HG03378 (cell line): ENCODE results near the gene CCDC24.

Experiments used
- ATAC-seq: cut with Tn5 transposase; IDR thresholded peaks from one replicate; pipeline ENCODE4 v1.9.1; 2021; ENCODE audit warnings: mild to moderate bottlenecking, moderate library complexity; ENCODE audit not compliant: unreplicated experiment

The CCDC24 gene

GRCh38 chr1:43991476-43992231 lies at the start of gene CCDC24:
Gene CCDC24 (plus strand): TSS chr1:43991599. CDS start chr1:43991879, 280 bp downstream.
- peak; percentile 47 for ATAC-seq

DNA sequence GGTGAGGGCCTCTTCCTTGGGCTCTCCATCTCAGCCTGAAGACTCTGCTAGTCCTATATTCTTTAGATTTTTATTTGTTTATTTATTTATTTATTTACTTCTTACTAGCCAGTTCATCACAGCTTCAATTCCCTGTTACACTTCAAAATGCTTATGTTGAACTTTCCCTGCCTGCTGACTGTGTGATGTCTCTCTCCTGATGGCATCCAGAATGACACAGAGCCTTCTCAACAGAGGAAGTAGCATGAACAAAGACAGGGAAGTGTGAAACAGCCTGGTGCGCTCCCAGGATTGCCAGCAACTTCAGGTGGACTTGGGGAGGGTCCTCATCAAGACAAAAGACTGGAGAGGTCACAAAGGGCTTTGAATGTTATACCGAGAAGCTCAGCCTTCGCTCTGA lies 49.0 kb upstream of the CCDC24 start:
- ATAC-seq, result no peak

DNA sequence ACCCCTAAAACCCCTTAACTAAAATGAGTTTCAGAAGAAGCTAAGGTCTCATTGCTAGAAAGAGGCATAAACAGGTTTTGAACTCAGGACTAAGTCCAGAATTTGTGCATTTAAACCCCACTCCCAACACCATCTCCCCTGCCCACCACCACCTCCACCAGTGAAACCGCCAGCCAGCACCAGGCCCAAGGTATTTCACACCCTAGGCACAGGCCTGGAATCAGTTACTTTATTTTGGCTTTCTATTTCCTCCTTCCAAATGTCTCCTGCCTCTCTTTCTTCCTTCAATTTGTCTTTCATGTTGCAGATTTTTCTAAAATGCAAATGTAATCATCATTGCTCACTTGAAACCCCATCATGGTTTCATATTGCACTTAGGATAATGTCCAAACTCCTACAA lies 46.5 kb upstream of the CCDC24 start:
- ATAC-seq, result no peak

DNA sequence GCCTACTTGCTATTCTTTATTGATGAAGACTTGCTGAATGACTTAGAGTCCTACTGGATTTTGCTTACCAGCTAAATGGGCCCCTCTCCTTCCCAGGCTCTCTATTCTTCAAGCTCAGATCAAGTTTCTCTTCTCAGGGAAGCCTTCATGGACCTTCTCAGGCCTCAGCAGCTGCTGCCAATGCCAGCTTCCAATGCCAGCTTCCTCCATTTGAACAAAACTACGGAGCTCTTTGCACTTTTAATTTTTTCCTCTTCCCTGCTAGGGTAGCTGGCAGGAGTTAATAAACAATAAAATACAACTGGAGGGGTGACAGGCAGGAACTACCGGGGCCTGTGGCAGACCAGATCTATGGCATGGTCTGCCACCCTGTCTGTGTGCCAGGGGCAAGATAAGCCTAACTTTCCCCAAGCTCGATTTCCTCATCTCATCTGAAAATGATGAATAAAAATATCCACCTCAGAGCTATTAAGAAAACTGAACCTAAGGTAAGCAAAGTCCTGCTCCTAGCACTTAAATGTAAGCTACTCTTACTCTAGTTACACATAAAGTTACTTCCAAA lies 45.6 kb upstream of the CCDC24 start:
- no peak for ATAC-seq

GRCh38 chr1:43946236-43947060 lies 45.0 kb upstream of the CCDC24 start, which contains the start of gene IPO13:
Gene IPO13 (plus strand): TSS chr1:43946950. CDS start chr1:43947601, 651 bp downstream.
- peak; percentile 82 for ATAC-seq

- peak; percentile 5 for ATAC-seq
Measured at GRCh38 chr1:43947061-43947873, 44.1 kb upstream of the CCDC24 start.

DNA sequence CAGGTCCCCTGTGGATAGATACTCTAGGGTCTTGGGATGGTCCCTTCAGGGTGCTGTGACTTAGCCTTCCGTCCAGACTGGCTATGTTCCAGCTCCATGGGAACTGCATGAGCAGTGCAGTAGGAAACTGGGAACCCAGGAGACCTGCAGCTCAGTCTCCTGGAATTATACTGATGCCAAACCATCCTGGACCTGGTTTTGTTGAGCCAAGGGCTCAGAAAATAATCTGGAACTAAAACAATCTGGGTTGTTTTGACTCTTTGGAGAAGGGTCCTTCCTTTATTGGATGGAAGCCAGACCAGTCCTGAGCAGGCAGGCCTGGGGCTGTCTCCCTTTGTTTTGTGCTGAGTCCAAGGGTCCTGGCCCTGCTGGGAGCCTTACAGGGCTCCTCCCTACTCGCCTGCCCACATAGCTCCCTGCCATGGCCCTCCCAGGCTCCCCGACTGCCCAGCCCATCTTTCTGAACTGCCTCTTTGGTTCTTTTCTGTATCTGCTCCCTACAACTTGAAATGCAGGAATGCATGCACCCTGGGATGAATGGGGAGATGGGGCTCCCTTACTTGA lies 43.4 kb upstream of the CCDC24 start:
- no peak for ATAC-seq

DNA sequence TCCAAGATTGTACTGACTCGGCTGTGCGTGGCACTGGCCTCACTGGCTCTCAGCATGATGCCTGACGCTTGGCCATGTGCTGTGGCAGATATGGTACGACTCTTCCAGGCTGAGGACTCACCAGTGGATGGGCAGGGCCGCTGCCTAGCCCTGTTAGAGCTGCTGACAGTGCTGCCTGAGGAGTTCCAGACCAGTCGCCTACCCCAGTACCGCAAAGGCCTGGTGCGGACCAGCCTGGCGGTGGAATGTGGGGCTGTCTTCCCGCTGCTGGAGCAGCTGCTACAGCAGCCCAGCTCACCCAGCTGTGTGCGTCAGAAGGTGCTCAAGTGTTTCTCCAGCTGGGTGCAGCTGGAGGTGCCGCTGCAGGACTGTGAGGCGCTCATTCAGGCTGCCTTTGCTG lies 41.7 kb upstream of the CCDC24 start:
- no peak for ATAC-seq

GRCh38 chr1:43951021-43951985 lies 40.1 kb upstream of the CCDC24 start:
- ATAC-seq, result no peak

DNA sequence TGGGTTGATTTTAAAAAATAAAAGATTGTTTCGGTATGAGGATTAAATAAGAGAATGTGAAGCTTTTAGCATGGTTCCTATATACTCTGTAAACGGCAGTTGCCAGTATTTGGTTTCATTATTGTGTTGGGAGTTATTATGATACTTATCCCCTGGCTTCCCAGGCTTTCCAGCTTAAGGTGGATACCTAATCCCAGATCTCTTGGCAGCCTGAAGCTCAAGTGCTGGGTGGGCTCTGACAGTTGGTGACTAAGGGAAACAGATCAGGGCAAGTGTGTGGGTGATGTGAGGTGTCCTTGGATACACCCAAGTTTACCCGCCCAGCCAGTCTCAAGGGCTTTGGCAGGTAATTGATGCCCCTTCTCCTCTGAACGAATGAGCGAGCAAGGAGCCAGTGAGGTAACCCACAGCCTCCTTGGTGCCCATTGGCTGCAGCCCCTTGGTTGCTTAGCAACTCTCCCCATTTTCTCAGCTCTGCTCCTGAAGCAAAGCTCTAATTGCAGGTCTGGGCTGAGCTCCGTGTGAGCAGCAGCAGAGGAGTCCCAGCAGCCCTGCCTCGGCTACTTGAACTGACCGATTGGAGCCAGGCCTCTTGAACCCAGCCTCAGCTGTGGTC lies 38.6 kb upstream of the CCDC24 start:
- no peak for ATAC-seq

GRCh38 chr1:43953361-43953760 lies 38.0 kb upstream of the CCDC24 start:
- ATAC-seq, result no peak

DNA sequence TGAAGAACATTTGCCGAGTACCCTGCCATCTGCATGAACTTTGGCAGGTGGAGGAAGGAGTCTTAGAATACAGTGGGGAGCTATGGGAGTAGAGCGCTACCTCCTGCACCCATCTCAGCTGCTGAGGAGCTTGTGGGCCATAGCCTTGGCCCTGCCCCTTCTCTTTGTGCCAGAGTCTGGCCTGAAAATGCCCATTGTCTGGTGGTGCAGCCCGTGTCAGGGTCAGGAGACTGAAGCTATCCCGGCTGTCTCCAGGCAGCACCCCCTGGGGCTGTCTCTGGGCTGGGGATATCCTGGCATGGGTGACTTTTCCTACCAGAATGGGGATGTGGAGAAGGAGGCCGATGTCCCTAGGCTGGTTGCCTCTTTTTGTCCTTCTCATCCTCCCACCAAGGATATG lies 37.4 kb upstream of the CCDC24 start:
- ATAC-seq, result no peak

GRCh38 chr1:43956234-43956633 lies 35.2 kb upstream of the CCDC24 start:
- ATAC-seq, result no peak

DNA sequence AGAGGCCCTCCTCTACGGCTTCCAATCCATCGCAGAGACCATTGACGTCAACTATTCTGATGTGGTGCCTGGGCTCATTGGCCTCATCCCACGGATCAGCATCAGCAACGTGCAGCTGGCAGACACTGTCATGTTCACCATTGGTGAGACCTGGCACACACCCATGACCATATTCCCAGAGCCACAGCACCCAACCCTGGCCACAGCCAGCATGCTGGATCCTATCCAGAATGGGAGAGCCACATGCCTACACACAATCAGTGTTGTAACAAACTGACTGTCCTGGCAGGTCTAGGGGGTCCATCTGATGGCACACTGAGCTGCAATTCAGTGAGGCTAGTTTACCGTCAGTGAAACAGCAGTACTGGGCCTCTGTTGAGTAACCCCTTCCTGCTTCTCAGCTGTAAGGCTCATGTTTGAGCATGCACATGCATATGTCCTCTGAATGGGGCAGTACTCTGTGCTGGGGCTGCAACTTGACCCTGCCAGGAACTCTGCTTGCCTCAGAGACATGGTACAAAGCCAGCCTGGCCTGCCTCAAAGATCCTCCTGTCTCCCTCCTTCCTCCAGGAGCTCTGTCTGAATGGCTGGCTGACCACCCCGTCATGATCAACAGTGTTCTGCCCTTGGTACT lies 33.9 kb upstream of the CCDC24 start:
- ATAC-seq, result no peak

- no peak for ATAC-seq
Measured at GRCh38 chr1:43958351-43959255, 32.8 kb upstream of the CCDC24 start.

DNA sequence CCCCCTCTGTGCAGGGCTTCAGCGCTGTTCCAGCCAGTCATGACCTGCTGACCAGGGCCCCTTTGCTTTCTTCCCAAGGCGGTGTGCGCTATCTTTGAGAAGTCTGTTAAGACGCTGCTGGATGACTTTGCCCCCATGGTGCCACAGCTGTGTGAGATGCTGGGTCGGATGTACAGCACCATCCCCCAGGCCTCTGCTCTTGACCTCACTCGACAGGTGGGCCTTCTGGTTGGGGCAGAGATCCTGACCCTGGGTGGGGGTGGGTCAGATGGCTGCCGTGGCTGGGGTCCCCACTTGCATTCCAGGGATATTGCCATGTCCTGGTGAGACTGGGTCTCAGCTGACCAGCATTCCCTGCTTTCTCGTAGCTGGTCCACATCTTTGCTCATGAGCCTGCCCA lies 30.6 kb upstream of the CCDC24 start:
- no peak for ATAC-seq

- no peak for ATAC-seq
Measured at GRCh38 chr1:43961692-43962091, 29.7 kb upstream of the CCDC24 start.

DNA sequence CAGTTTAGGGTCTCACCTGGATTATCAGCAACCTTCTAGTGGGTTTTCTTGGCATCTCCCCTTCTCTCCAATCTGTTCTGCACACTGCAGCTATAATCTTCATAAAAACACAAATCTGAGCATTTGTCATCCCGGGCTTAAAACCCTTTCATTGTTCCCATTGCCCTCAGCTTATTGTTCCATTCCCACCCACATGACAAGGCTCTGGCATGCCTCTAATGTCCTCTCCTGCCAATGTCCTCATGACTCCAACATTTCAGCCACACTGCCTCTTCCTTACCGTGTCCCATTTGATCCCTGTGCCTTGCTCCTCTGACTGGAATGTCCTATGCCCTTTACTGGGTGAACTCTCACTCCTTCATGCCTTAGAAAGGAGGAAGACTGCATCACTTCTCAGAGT lies 29.1 kb upstream of the CCDC24 start:
- no peak for ATAC-seq
